PC-9 (cell line): ENCODE measurements around the gene FAM216A.
"Not testable (repeated sequence)": the region's sequence is repeated elsewhere in the genome, so short reads cannot be mapped to it uniquely, and the experiment has no call there.

Source experiments
- CTCF ChIP-seq: fragments of 200-600 bp; sonication (generic); conservative IDR thresholded peaks from 2 replicates; pipeline ENCODE4 v1.6.1; 2017; ENCODE audit warnings: mixed run types, antibody characterized with exemption, mild to moderate bottlenecking, moderate library complexity
- EZH2 ChIP-seq: fragments of 200-600 bp; sonication (generic); IDR thresholded peaks from 2 replicates; pipeline ENCODE4 v1.8.0; 2017; ENCODE audit warnings: antibody characterized with exemption, low read depth

GRCh38 chr12:110465765-110466164 is 2.9 kb upstream of the FAM216A start:
- not testable (repeated sequence) for TF ChIP-seq EZH2, CTCF
